ENCODE measurements around the gene RNMT.
"Not testable (repeated sequence)": the region's sequence is repeated elsewhere in the genome, so short reads cannot be mapped to it uniquely, and the experiment has no call there.

- TF ChIP-seq SP1 (IDR thresholded peaks at IDR 0.05); ZNF384 (IDR thresholded peaks at IDR 0.05); SUZ12 (IDR thresholded peaks at IDR 0.05); FOXA1 (IDR thresholded peaks at IDR 0.05); FOXM1 (IDR thresholded peaks at IDR 0.05; ENCODE audit: borderline replicate concordance): not testable (repeated sequence)
These were observed 49.1 kb upstream of the RNMT start for GRCh38 chr18:13677350-13677749.
